HG03460 (cell line): ENCODE results near the gene TRIM26.
"Not testable (repeated sequence)": the region's sequence is repeated elsewhere in the genome, so short reads cannot be mapped to it uniquely, and the experiment has no call there.

Source experiments
- ATAC-seq: cut with Tn5 transposase; IDR thresholded peaks from one replicate; pipeline ENCODE4 v1.9.1; 2021; ENCODE audit not compliant: unreplicated experiment

The TRIM26 gene

DNA sequence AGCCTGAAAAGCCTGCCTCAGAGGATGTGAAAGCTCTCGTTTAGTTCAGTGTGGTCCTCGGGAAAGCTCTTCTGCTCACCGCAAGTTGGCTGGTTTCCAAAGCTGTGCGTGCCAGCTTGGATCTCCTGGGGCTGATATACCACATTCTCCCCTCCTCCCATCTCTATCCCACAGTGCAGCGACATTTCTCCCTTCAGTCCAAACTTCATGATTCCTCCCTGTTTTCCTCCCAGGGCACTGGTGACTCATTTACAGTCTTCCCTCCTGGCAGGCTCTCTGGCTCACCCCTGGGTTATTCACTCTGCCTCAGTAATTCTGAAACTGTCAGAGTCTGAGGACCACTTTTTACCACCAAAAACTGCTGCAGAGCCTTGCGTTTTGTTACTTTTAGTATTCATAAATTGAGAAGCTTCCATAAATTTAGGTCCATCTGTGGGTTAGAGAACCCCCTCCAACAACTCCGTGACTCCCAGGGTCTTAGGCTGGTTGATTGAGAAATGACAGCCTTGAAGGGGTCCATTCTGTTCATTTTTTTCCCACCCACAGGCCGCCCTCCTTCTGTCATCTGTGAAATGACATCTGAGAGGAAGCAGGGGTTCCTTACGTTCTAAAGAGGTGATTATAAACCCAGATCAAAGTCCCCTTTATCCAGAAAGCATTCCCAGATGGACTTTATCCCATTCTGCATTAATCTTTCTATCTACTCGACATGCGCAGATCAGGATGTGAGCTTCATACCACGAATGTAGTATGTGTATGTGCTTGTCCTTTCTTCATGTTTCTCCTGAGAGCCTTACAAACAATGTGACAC, 58.3 kb downstream of the TRIM26 start:
- no peak for ATAC-seq

- ATAC-seq = no peak
These were observed 59.1 kb downstream of the TRIM26 start for GRCh38 chr6:30154061-30154460.

DNA sequence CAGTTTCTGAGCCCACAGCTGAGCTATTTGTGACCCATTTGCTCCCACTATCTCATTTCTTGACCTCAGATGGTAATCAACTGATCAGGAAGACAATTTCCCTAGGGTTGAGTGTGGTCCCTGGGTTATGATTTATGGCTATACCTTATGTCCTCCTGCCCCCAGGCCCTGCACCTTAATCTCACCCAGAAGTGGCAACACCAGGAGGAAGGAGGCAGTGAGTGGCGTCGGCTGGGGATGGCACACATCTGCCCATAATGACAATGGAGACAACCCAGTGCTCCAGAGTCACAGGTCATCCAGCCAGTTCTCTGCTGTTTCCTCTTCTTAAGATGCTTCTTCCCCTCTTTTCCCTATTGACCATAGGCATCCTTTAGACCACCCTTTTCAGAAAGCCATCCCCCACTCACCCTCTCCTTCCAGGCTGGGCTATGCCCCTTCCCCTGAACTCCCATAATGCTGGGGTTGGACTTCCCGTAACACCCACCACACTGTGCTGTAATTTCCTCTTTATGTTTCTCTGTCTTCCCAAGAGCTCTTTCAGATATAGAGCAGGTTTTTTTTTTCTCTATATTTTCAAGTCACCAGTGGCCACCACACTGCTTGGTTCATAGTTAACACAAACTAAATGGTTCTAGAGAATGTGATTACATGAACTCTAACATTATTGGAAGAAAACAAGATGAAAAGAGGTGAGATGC, 60.1 kb downstream of the TRIM26 start:
- no peak for ATAC-seq

- no peak for ATAC-seq
These were observed 61.1 kb downstream of the TRIM26 start for GRCh38 chr6:30152016-30152673.

DNA sequence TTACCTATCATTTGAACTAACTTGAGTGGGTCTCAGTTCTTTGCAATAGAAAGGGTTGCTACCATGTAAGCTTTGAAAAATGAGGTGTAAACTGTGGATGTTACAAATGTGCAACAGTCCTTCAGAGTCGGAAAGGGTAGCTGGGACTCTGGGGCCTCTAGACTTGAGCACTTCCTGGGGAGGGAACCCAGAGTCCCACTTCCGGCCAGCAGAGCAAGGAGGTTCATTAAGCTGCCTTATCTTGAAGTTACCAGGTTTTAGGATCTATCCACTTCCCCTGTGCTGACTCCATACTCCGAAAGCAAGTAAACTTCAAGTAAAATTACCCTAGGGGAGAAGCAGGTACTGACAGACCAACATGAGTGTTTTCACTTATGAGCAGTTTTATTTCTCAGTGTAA, 61.6 kb downstream of the TRIM26 start:
- ATAC-seq = no peak

DNA sequence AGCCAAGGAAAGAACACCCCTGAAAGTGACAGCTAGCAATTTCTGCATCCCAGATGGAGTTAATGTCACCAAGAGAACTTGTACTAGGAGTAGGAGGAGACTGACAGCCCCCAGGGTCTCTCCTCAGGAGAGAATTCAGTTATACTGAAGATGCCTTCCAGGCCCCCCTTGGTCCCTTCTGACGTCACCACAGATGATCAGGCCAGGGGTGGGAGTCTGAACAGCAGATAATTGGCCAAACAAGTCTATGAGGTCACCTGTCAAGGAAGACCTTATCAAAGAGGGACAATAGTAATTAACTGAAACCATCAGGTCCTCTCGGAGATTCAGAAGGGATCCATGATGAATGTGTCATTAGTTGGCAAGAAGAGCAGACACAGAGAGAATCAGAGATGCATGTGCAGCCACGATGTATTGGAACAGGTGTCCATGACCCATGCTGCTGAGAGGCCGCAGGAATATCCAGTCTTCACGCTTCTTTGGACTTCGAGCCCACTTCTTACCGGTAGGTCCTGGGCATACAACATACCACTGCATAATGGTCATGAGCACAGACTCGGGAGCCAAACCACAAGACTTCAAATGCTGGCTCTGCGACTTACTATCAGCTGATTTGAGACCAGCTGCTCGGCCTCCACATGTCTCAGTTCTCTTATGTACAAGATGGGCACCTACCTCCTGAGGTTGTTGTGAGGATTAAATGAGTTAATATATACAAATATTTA, 62.4 kb downstream of the TRIM26 start:
- no peak for ATAC-seq

GRCh38 chr6:30149858-30150550, 63.2 kb downstream of the TRIM26 start:
- ATAC-seq = no peak

- ATAC-seq = no peak
These were observed 64.0 kb downstream of the TRIM26 start for GRCh38 chr6:30149234-30149633.

DNA sequence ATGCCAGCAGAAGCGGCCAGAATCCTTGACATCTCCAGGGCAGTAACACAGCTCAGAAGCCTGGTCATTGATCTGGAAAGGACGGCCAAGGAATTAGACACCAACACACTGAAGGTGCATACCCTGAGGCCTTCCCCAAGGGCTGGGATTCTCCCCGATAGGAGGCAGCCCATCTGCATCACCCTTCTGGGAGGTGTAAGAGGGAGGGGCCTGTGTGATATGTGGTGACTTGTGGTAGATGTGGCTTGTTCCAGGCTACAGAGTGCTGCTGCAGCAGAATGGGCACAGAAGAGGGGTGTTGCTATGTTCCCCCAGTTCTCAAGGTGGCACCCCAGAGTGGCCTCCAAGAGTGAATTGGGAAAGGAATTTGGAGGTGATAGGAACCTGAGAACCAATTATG, 66.1 kb downstream of the TRIM26 start:
- ATAC-seq = no peak

DNA sequence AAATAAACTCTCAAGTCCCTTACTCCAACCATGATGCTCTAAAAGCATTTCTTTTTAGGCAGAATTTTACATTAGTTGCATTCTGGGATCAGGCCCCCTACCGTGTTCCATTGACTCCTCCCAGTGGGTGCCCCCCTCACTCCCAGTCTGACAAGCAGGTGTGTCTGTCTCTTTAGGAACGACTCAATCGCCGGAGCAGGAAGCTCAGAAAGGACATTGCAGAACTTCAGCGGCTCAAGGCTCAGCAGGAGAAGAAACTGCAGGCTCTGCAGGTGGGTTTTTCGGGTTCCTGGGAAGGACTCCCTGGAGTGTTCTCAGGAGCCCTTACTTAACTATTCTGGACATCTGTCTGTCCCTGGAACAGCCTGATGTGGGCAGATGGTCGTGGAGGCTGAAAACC, 67.4 kb downstream of the TRIM26 start:
- ATAC-seq = no peak

- no peak for ATAC-seq
These were observed 68.4 kb downstream of the TRIM26 start for GRCh38 chr6:30144811-30145210.

- ATAC-seq = no peak
These were observed 69.4 kb downstream of the TRIM26 start for GRCh38 chr6:30143780-30144179.

GRCh38 chr6:30142665-30143064, 70.5 kb downstream of the TRIM26 start:
- ATAC-seq = no peak

- not testable (repeated sequence) for ATAC-seq
These were observed 73.0 kb downstream of the TRIM26 start for GRCh38 chr6:30140240-30140639.

DNA sequence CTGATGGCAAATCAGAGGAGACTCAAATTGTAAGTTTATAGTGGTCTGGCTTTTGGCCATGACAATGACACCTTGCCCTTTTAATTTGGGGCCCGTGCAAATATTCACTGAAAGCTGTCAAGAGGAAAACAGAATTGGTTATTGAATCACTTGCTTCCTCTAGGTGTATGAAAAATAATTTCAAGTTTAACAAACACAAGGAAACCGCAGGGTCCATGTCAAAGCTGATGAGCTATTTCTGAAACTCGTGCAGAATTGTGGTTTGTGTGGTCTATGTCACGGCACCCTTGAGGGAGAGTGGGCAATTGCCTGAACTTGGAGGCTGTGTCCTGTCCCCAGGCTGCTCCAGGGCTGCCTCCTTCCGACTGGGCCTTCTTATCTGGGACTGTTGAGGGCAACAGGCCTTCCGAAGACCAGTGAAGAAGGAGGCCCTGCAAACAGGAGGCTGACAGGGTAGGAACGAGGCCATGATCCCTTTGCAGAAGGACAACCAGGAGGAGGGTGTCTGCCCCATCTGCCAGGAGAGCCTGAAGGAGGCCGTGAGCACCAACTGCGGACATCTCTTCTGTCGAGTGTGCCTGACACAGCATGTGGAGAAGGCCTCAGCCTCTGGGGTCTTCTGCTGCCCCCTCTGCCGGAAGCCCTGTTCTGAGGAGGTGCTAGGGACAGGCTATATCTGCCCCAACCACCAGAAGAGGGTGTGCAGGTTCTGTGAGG, 76.5 kb downstream of the TRIM26 start:
- no peak for ATAC-seq

DNA sequence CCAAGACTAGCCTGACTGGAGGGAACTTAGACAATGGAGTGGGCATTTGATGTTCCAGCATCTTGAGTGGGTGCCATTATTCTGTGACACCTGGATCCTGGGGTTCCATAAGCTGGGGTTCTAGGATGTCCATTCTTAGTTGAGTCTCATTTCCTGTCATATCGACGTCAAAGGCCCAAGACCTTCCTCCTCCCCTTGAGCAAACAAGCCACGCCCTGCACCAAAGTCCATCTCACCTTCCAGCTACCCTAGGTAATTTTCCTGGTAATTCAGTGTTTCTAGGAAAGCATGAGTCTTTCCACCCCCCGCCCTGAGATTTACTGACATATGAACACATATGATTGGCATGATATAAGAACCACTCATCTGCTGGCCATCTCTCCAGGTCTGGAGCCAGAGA, 77.4 kb downstream of the TRIM26 start, which contains the start of gene TRIM40:
TSS of gene TRIM40 (plus strand) at position 384 of the 400 bp plus-strand sequence. CDS start 897 bp downstream, outside the sequence.
- no peak for ATAC-seq

DNA sequence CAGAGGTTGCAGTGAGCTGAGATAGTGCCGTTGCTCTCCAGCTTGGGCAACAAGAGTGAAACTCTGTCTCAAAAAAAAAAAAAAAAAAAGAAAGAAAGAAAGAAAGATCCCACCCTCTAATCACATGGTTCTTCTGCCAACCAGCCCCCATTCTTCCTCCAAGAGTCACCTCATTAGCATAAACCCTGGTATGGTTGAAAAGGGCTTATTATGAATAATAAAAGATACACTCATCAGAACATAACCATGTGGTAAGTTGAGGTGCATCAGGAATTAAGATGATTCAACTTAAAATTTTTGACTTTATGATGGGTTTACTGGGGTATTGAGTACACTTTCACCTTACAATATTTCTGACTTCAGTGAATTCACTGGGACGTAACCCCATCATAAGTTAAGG, 78.1 kb downstream of the TRIM26 start:
- ATAC-seq = no peak
